Neutrophil (primary cell): ENCODE results near the gene SPEG.

Source experiments
- H3K27ac ChIP-seq: fragments of 200-600 bp; sonication (generic); 2 replicates; pipeline ENCODE4 v1.5.1; 2016; ENCODE audit warnings: mild to moderate bottlenecking, moderate library complexity
- H3K27me3 ChIP-seq: fragments of 200-600 bp; sonication (generic); 2 replicates; pipeline ENCODE4 v1.6.0; 2016; ENCODE audit warnings: mild to moderate bottlenecking
- H3K36me3 ChIP-seq: fragments of 200-600 bp; sonication (generic); 2 replicates; pipeline ENCODE4 v1.5.1; 2017
- H3K4me1 ChIP-seq, 2 experiments: fragments of 200-600 bp in 1 of 2; sonication (generic) in 1 of 2; 1 replicate in 1 of 2; 2 replicates in 1 of 2; pipeline versions ENCODE4 v1.5.1 to v1.6.1; 2013 to 2016; ENCODE audit warnings: low read depth in 1 of 2, low read length in 1 of 2, mild to moderate bottlenecking in 1 of 2, moderate library complexity in 1 of 2; ENCODE audit not compliant: control insufficient read depth in 1 of 2, insufficient read depth in 1 of 2
- H3K4me3 ChIP-seq, 2 experiments: fragments of 200-600 bp in 1 of 2; sonication (generic) in 1 of 2; 1 replicate in 1 of 2; 2 replicates in 1 of 2; pipeline ENCODE4 v1.5.1; 2013 to 2016; ENCODE audit warnings: low read depth in 1 of 2, low read length in 1 of 2, mild to moderate bottlenecking in 1 of 2, moderate library complexity in 1 of 2
- H3K9me3 ChIP-seq: fragments of 200-600 bp; sonication (generic); 2 replicates; pipeline ENCODE4 v1.5.1; 2016
- CTCF ChIP-seq: fragments of 200-600 bp; sonication (generic); IDR thresholded peaks from 2 replicates; pipeline ENCODE4 v1.5.1; 2016; ENCODE audit warnings: antibody characterized with exemption

Gene SPEG

GRCh38 chr2:219507581-219508443 is 73.2 kb downstream of the SPEG start:
- no peak for TF ChIP-seq CTCF
- peaks cover 48% of the 10 kb centered on the region for H3K27me3 ChIP-seq
- no peak overlapping the region for H3K4me3 ChIP-seq
- no peak overlapping the region for H3K27ac ChIP-seq
- no peaks in the 10 kb centered on the region for H3K4me1 ChIP-seq
- H3K36me3 ChIP-seq = peaks cover 46% of the 10 kb centered on the region
- no peaks in the 10 kb centered on the region for H3K9me3 ChIP-seq

- TF ChIP-seq CTCF = no peak
- H3K4me3 ChIP-seq = no peak overlapping the region
- H3K27ac ChIP-seq = no peak overlapping the region
- H3K4me1 ChIP-seq = no peaks in the 10 kb centered on the region
- no peaks in the 10 kb centered on the region for H3K9me3 ChIP-seq
- H3K27me3 ChIP-seq = peaks cover 53% of the 10 kb centered on the region
- peaks cover 43% of the 10 kb centered on the region for H3K36me3 ChIP-seq
Measured at GRCh38 chr2:219508444-219508734, 73.7 kb downstream of the SPEG start.

GRCh38 chr2:219508971-219509779 is 74.5 kb downstream of the SPEG start:
- H3K4me3 ChIP-seq = no peak overlapping the region
- no peak overlapping the region for H3K27ac ChIP-seq

GRCh38 chr2:219509780-219510511 is 75.3 kb downstream of the SPEG start:
- Histone ChIP-seq H3K4me3 (no peak overlapping the region), H3K27me3 (peaks cover 69% of the 10 kb centered on the region), H3K4me1 (no peaks in the 10 kb centered on the region), H3K27ac (no peak overlapping the region), H3K36me3 (peaks cover 27% of the 10 kb centered on the region), H3K9me3 (no peaks in the 10 kb centered on the region)
- TF ChIP-seq CTCF = no peak

More at GRCh38 chr2:219508971-219509779, 74.5 kb downstream of the SPEG start:
- no peak for TF ChIP-seq CTCF
- H3K9me3 ChIP-seq = no peaks in the 10 kb centered on the region
- H3K27me3 ChIP-seq = peaks cover 61% of the 10 kb centered on the region
- H3K36me3 ChIP-seq = peaks cover 35% of the 10 kb centered on the region
- no peaks in the 10 kb centered on the region for H3K4me1 ChIP-seq

GRCh38 chr2:219510512-219511135 is 76.0 kb downstream of the SPEG start:
- H3K4me1 ChIP-seq = no peaks in the 10 kb centered on the region
- no peak overlapping the region for H3K27ac ChIP-seq
- H3K36me3 ChIP-seq = peaks cover 20% of the 10 kb centered on the region
- no peaks in the 10 kb centered on the region for H3K9me3 ChIP-seq
- no peak for TF ChIP-seq CTCF
- H3K27me3 ChIP-seq = peaks cover 76% of the 10 kb centered on the region
- no peak overlapping the region for H3K4me3 ChIP-seq
